K562 (cell line): ENCODE measurements around the gene EGFL7. TPM values are rescaled to one million over a fixed set of nuclear protein-coding genes. Genes with fewer than 3 reads are reported as not detected.
A peak's percentile ranks its signal among the peaks of the same experiment; 100 is the strongest.

Source experiments
- ATAC-seq: fragments of 200-7000 bp; cut with Tn5 transposase; 3 replicates; pipeline ENCODE4 v1.9.1; 2020; ENCODE audit warnings: moderate library complexity
- BruUV-seq: library from RNA; stranded (reverse); fragments of 400-500 nt; replicated peaks from 2 replicates; lab custom pipeline; 2021; lab: Mats Ljungman, UMichigan
- CTCF ChIA-PET: fragments of 300-600 bp; formaldehyde crosslinking; extraction: SDS; loops from one replicate; lab custom pipeline; 2021; ENCODE audit warnings: low intra/inter-chr PET ratio; lab: Yijun Ruan, JAX
- POLR2A ChIA-PET: fragments of 300-600, 350-650 bp; sonication (Branson Sonifier 250); formaldehyde crosslinking; extraction: SDS; loops from one replicate; lab custom pipeline; 2021; ENCODE audit warnings: antibody characterized with exemption, inconsistent platforms; lab: Yijun Ruan, JAX
- DNase-seq, 4 experiments: peaks; one replicate each; pipeline versions ENCODE4 v3.0.0 to v3.0.0-alpha.2; 2011 to 2018; ENCODE audit warnings: low spot score in 3 of 4, mixed read lengths in 3 of 4; ENCODE audit errors: extremely low read depth in 1 of 4
- FAIRE-seq: peaks from 2 replicates; lab custom pipeline; 2011; peaks lifted over from hg19 to GRCh38; lab: Jason Lieb, UNC
- H2AFZ ChIP-seq: 2 replicates; pipeline ENCODE4 v1.6.0; 2011; ENCODE audit warnings: low read depth, low read length, control low read depth, inconsistent platforms
- H3K27ac ChIP-seq: fragments of 200-600 bp; 3 replicates; pipeline ENCODE4 v1.8.0; 2011; ENCODE audit warnings: low read depth, mild to moderate bottlenecking, control low read depth, inconsistent platforms, low read length, moderate library complexity, mixed read lengths; ENCODE audit errors: extremely low read depth
- H3K27me3 ChIP-seq, 2 experiments: fragments of 300-600 bp in 1 of 2; 2 replicates in 1 of 2; 3 replicates in 1 of 2; pipeline versions ENCODE4 v1.6.0 to v1.8.0; 2011; ENCODE audit warnings: inconsistent platforms in 2 of 2, low read length in 2 of 2, mild to moderate bottlenecking in 1 of 2, mixed read lengths in 1 of 2, moderate library complexity in 1 of 2; ENCODE audit not compliant: control insufficient read depth in 2 of 2, insufficient read depth in 2 of 2
- H3K36me3 ChIP-seq: fragments of 300-600 bp; 3 replicates; pipeline ENCODE4 v1.8.0; 2011; ENCODE audit warnings: mild to moderate bottlenecking, low read length, inconsistent platforms; ENCODE audit not compliant: control insufficient read depth, insufficient read depth
- H3K4me1 ChIP-seq, 2 experiments: fragments of 200-600 bp in 1 of 2; replicated peaks in 1 of 2; 2 replicates in 1 of 2; 3 replicates in 1 of 2; pipeline versions ENCODE4 v1.5.1 to v1.8.0; 2011; ENCODE audit warnings: inconsistent platforms in 2 of 2, low read length in 2 of 2, mild to moderate bottlenecking in 1 of 2, mixed read lengths in 1 of 2, moderate library complexity in 1 of 2; ENCODE audit not compliant: control insufficient read depth in 2 of 2, insufficient read depth in 2 of 2
- H3K4me2 ChIP-seq: 2 replicates; pipeline ENCODE4 v1.6.1; 2011; ENCODE audit warnings: low read length, control low read depth, inconsistent platforms, mixed read lengths; ENCODE audit not compliant: insufficient read depth
- H3K4me3 ChIP-seq: fragments of 200-600 bp; sonication (generic), shearing (Covaris generic); 2 replicates; pipeline ENCODE4 v1.5.1; 2016; ENCODE audit warnings: control low read depth, inconsistent platforms
- H3K79me2 ChIP-seq: fragments of 200-600 bp; 3 replicates; pipeline ENCODE4 v1.8.0; 2011; ENCODE audit warnings: low read length, inconsistent platforms; ENCODE audit not compliant: control insufficient read depth, insufficient read depth
- H3K9ac ChIP-seq, 2 experiments: 2 replicates each; pipeline versions ENCODE4 v1.6.0 to v1.6.1; 2011; ENCODE audit warnings: low read depth in 2 of 2, low read length in 2 of 2, control low read depth in 1 of 2, inconsistent platforms in 1 of 2, mild to moderate bottlenecking in 1 of 2, mixed read lengths in 1 of 2; ENCODE audit not compliant: insufficient read depth in 1 of 2
- H3K9me1 ChIP-seq: one replicate; pipeline ENCODE4 v1.6.0; 2011; ENCODE audit warnings: inconsistent platforms, mild to moderate bottlenecking, low read length, moderate library complexity; ENCODE audit not compliant: control insufficient read depth, insufficient read depth
- H3K9me3 ChIP-seq: replicated peaks from 2 replicates; pipeline ENCODE4 v1.5.1; 2011; ENCODE audit warnings: low read depth, low read length, inconsistent platforms; ENCODE audit not compliant: control insufficient read depth, insufficient read depth
- H4K20me1 ChIP-seq: replicated peaks from 2 replicates; pipeline ENCODE4 v1.6.1; 2011; ENCODE audit warnings: low read length, inconsistent platforms, mixed read lengths; ENCODE audit not compliant: control insufficient read depth, insufficient read depth
- CEBPG ChIP-seq, 3 experiments: fragments of 200-800 bp in 1 of 3; sonication (Bioruptor generic) in 1 of 3; sonication (generic) in 1 of 3; formaldehyde crosslinking in 1 of 3; IDR thresholded peaks in 2 of 3; conservative IDR thresholded peaks in 1 of 3; 2 replicates each; pipeline versions ENCODE4 v1.6.1 to v1.8.0; 2016 to 2022; ENCODE audit warnings: missing compliant biosample characterization in 2 of 3, missing genetic modification characterization in 2 of 3, mild to moderate bottlenecking in 1 of 3, missing genetic modification reagents in 1 of 3
- HSF4 ChIP-seq: fragments of 250-450 bp; sonication (Bioruptor Pico); IDR thresholded peaks from 2 replicates; pipeline ENCODE4 v2.1.2; 2022; ENCODE audit warnings: mild to moderate bottlenecking, moderate library complexity, borderline replicate concordance
- NCOA6 ChIP-seq: fragments of 450-650 bp; IDR thresholded peaks from 2 replicates; pipeline ENCODE4 v1.6.1; 2017; ENCODE audit warnings: mild to moderate bottlenecking
- POU5F1 ChIP-seq: fragments of 150-350 bp; IDR thresholded peaks from 2 replicates; pipeline ENCODE4 v1.6.1; 2014; ENCODE audit warnings: borderline replicate concordance, low read length, low read depth, mild to moderate bottlenecking; ENCODE audit not compliant: partially characterized antibody
- SETDB1 ChIP-seq: IDR thresholded peaks from one replicate; pipeline ENCODE4 v1.6.1; 2012; ENCODE audit warnings: low read length, control low read depth, inconsistent platforms
- SNRNP70 ChIP-seq: fragments of 200-400 bp; formaldehyde crosslinking; optimal IDR thresholded peaks from 2 replicates; pipeline ENCODE3; 2017; ENCODE audit warnings: low read depth, low read length
- YY1 ChIP-seq, 3 experiments: IDR thresholded peaks; 2 replicates each; pipeline ENCODE4 v1.6.1; 2011; ENCODE audit warnings: low read length in 2 of 3, mild to moderate bottlenecking in 2 of 3, moderate library complexity in 2 of 3, borderline replicate concordance in 1 of 3, control low read depth in 1 of 3, low read depth in 1 of 3; ENCODE audit not compliant: insufficient read depth in 3 of 3, insufficient replicate concordance in 2 of 3, control insufficient read depth in 1 of 3, insufficient read length in 1 of 3; ENCODE audit errors: extremely low read depth in 1 of 3
- ZFP30 ChIP-seq: fragments of 250-450 bp; sonication (Bioruptor Pico); IDR thresholded peaks from 2 replicates; pipeline ENCODE4 v1.8.0; 2022; ENCODE audit warnings: moderate library complexity, mild to moderate bottlenecking, inconsistent platforms, borderline replicate concordance
- ZKSCAN8 ChIP-seq: fragments of 200-800 bp; sonication (Bioruptor generic); IDR thresholded peaks from 2 replicates; pipeline ENCODE4 v1.6.1; 2016; ENCODE audit warnings: missing genetic modification characterization, missing compliant biosample characterization
- ZNF134 ChIP-seq: fragments of 250-450 bp; sonication (Bioruptor Pico); conservative IDR thresholded peaks from 2 replicates; pipeline ENCODE4 v1.4.0; 2020
- ZNF445 ChIP-seq: fragments of 250-450 bp; sonication (Bioruptor Pico); IDR thresholded peaks from 2 replicates; pipeline ENCODE4 v1.4.0; 2020; ENCODE audit warnings: low read depth, mild to moderate bottlenecking, moderate library complexity
- WGBS: fragments of 100-300 bp; shearing (Covaris generic); methylation state at CpG from one replicate; pipeline ENCODE4 v1.1.6; 2016; ENCODE audit warnings: low coverage, mixed read lengths; ENCODE audit not compliant: insufficient coverage; ENCODE audit errors: missing lambda C conversion rate; 5-methylcytosine and 5-hydroxymethylcytosine counted together
- in situ Hi-C: fragments of 300-500 bp; cut with MboI; formaldehyde crosslinking; loops from 4 replicates; pipeline ENCODE4 v1.15.0; 2018; ENCODE audit warnings: inconsistent platforms, mixed read lengths
- intact Hi-C: fragments of 100-400 bp; cut with micrococcal nuclease; formaldehyde crosslinking; loops from 2 replicates; pipeline ENCODE4 v1.14.2; 2022
- polyA plus RNA-seq, 8 experiments: library from polyadenylated mRNA; depleted of rRNA in 4 of 8; stranded (reverse) in 5 of 8; unstranded in 3 of 8; fragments of >200 nt; fragmentation: Nextera tagmentation in 2 of 8; fragmentation: Illumina TruSeq in 1 of 8; extraction: Ambion mirVana in 2 of 8; extraction: Trizol in 1 of 8; gene quantifications; 2 replicates each; pipeline versions ENCODE4 v1.2.1 to v1.2.3, GENCODE V29; 2011 to 2014; ENCODE audit warnings: inconsistent platforms in 1 of 8, missing spikeins in 1 of 8
- total RNA-seq, 7 experiments: library from RNA; depleted of rRNA in 6 of 7; stranded (reverse); fragments of >200 nt in 6 of 7; fragmentation: Illumina TruSeq in 2 of 7; extraction: Trizol in 2 of 7; gene quantifications; 2 replicates each; pipeline versions ENCODE4 v1.2.1 to v1.2.3, GENCODE V29; 2011 to 2021; ENCODE audit warnings: low replicate concordance in 1 of 7

Gene EGFL7
- total and polyA plus RNA-seq, 9 of the 15 experiments (the other 6 are each of a cell fraction or from before 2014, with no cell fraction given) = 1.5 to 286 (median 55.5) TPM

- Histone ChIP-seq H3K4me1 (peaks cover 12 to 83% of the 10 kb centered on the region in 2 experiments; a peak in 4 of 5 replicates), H3K79me2 (peaks cover 13% of the 10 kb centered on the region), H3K36me3 (no peaks in the 10 kb centered on the region; the same call in 2 of the 3 replicates), H3K27me3 (no peaks in the 10 kb centered on the region), H3K9me3 (no peaks in the 10 kb centered on the region), H3K9ac (0 out of 4 replicates have a peak overlapping the region, but pooled peaks of 1 of the 2 experiments have one; percentile 31), H3K4me3 (no peak overlapping the region), H2AFZ (no peak overlapping the region), H3K4me2 (no peak overlapping the region), H3K27ac (no peak overlapping the region), H4K20me1 (no peaks in the 10 kb centered on the region), H3K9me1 (peaks cover 3% of the 10 kb centered on the region)
- CTCF ChIA-PET = no interaction called here
- in situ Hi-C loops (no loop called here), intact Hi-C loops (loop anchor here (5.0 kb wide), 2 partner anchors 44 to 204 kb away; no protein-coding TSS in a partner anchor)
- no TSS peak for BruUV-seq
- 71% methylated on average over 11 of the region's 15 CpGs for WGBS
- TF ChIP-seq ZKSCAN8 (CRISPR knock-in tag) (no peak), ZFP30 (no peak), SNRNP70 (no peak), NCOA6 (no peak), ZNF445 (CRISPR knock-in tag) (no peak), CEBPG (CRISPR knock-in tag; IDR thresholded peaks at IDR 0.05) (no peak), CEBPG (tag; conservative IDR thresholded peaks at IDR 0.05 in 1 of 2, IDR thresholded peaks at IDR 0.05 in 1 of 2) (no peak), ZNF134 (CRISPR knock-in tag) (no peak), HSF4 (CRISPR knock-in tag) (no peak), YY1 (IDR thresholded peaks at IDR 0.05; ENCODE audit: borderline replicate concordance in 1 of 3, control insufficient read depth in 1 of 3, extremely low read depth in 1 of 3, insufficient read depth in 3 of 3, insufficient read length in 1 of 3, insufficient replicate concordance in 2 of 3, low read depth in 1 of 3, low read length in 2 of 3) (no peak), SETDB1 (no peak), POU5F1 (no peak)
- FAIRE-seq (no peak), ATAC-seq (no peak), DNase-seq (no peak)
- POLR2A ChIA-PET = interaction anchor here (1.0 kb wide), 1 partner anchor 16 kb away, joined by 3 read pairs; no protein-coding TSS in a partner anchor
Observed at GRCh38 chr9:136690806-136691261, 28.1 kb downstream of the EGFL7 start.
